WTC11 (cell line): ENCODE results near the gene WBP1L.

ENCODE experiments used
- CREB1 ChIP-seq: sonication (generic); formaldehyde crosslinking; IDR thresholded peaks from 2 replicates; pipeline ENCODE4 v1.8.0; 2023; ENCODE audit warnings: mild to moderate bottlenecking, missing genetic modification reagents
- CREM ChIP-seq: sonication (generic); formaldehyde crosslinking; IDR thresholded peaks from 2 replicates; pipeline ENCODE4 v1.8.1; 2022; ENCODE audit warnings: mild to moderate bottlenecking, missing genetic modification reagents, moderate library complexity
- JUN ChIP-seq: sonication (generic); formaldehyde crosslinking; IDR thresholded peaks from 2 replicates; pipeline ENCODE4 v1.8.0; 2023; ENCODE audit warnings: mild to moderate bottlenecking, missing genetic modification reagents
- NFE2L1 ChIP-seq: sonication (generic); formaldehyde crosslinking; IDR thresholded peaks from 2 replicates; pipeline ENCODE4 v1.8.1; 2023; ENCODE audit warnings: missing genetic modification reagents
- NR2C2 ChIP-seq: sonication (generic); formaldehyde crosslinking; IDR thresholded peaks from 2 replicates; pipeline ENCODE4 v1.8.0; 2022; ENCODE audit warnings: mild to moderate bottlenecking, missing genetic modification reagents
- NR3C1 ChIP-seq: sonication (generic); formaldehyde crosslinking; conservative IDR thresholded peaks from 2 replicates; pipeline ENCODE4 v1.8.1; 2023; ENCODE audit warnings: low read depth, mild to moderate bottlenecking, missing genetic modification reagents
- TCF7 ChIP-seq: sonication (generic); formaldehyde crosslinking; IDR thresholded peaks from 2 replicates; pipeline ENCODE4 v1.8.0; 2022; ENCODE audit warnings: mild to moderate bottlenecking, low read depth, missing genetic modification reagents, moderate library complexity
- ZNF263 ChIP-seq: sonication (generic); formaldehyde crosslinking; IDR thresholded peaks from 2 replicates; pipeline ENCODE4 v1.8.1; 2022; ENCODE audit warnings: low read depth, mild to moderate bottlenecking, moderate library complexity, missing genetic modification reagents
- ZNF423 ChIP-seq: fragments of 250-450 bp; sonication (Bioruptor Pico); IDR thresholded peaks from 2 replicates; pipeline ENCODE4 v2.1.2; 2022; ENCODE audit warnings: mild to moderate bottlenecking, moderate library complexity
- TF ChIP-seq, protein P1 (sequence below): fragments of 200-600 bp; IDR thresholded peaks from 2 replicates; pipeline ENCODE4 v1.8.0; 2022; ENCODE audit warnings: antibody characterized with exemption
- TF ChIP-seq, protein P2 (sequence below): sonication (generic); formaldehyde crosslinking; IDR thresholded peaks from 2 replicates; pipeline ENCODE4 v1.8.0; 2023; ENCODE audit warnings: missing genetic modification reagents
- TF ChIP-seq, protein P3 (sequence below): sonication (generic); formaldehyde crosslinking; IDR thresholded peaks from 2 replicates; pipeline ENCODE4 v1.8.1; 2022; ENCODE audit warnings: mild to moderate bottlenecking, moderate library complexity, missing genetic modification reagents

DNA sequence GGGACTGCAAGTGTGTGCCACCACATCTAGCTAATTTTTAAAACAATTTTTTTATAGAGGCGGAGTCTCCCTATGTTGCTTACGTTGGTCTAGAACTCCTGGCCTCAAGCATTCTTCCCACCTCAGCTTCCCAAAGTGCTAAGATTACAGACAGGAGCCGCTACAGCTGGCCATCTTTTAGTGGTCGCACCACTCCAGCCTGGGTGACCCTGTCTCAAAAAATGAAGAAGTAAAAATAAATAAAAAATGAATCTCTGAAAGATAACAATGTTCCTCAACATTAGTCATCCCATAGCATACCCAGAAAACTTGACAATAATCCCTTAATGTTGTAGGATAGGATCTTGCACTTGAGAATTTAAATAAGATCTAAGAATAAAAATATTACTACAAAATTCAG, 18.2 kb downstream of the WBP1L start:
- no peak for TF ChIP-seq CREM
- no peak for TF ChIP-seq TCF7 (CRISPR knock-in tag)
- TF ChIP-seq, protein P1, sequence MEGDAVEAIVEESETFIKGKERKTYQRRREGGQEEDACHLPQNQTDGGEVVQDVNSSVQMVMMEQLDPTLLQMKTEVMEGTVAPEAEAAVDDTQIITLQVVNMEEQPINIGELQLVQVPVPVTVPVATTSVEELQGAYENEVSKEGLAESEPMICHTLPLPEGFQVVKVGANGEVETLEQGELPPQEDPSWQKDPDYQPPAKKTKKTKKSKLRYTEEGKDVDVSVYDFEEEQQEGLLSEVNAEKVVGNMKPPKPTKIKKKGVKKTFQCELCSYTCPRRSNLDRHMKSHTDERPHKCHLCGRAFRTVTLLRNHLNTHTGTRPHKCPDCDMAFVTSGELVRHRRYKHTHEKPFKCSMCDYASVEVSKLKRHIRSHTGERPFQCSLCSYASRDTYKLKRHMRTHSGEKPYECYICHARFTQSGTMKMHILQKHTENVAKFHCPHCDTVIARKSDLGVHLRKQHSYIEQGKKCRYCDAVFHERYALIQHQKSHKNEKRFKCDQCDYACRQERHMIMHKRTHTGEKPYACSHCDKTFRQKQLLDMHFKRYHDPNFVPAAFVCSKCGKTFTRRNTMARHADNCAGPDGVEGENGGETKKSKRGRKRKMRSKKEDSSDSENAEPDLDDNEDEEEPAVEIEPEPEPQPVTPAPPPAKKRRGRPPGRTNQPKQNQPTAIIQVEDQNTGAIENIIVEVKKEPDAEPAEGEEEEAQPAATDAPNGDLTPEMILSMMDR = no peak
- no peak for TF ChIP-seq NR3C1 (CRISPR knock-in tag)
- no peak for TF ChIP-seq JUN (CRISPR knock-in tag)
- TF ChIP-seq ZNF263 (CRISPR knock-in tag) = no peak
- TF ChIP-seq, protein P2, sequence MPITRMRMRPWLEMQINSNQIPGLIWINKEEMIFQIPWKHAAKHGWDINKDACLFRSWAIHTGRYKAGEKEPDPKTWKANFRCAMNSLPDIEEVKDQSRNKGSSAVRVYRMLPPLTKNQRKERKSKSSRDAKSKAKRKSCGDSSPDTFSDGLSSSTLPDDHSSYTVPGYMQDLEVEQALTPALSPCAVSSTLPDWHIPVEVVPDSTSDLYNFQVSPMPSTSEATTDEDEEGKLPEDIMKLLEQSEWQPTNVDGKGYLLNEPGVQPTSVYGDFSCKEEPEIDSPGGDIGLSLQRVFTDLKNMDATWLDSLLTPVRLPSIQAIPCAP (CRISPR knock-in tag) = no peak
- no peak for TF ChIP-seq CREB1 (CRISPR knock-in tag)
- no peak for TF ChIP-seq NR2C2 (CRISPR knock-in tag)
- TF ChIP-seq, protein P3, sequence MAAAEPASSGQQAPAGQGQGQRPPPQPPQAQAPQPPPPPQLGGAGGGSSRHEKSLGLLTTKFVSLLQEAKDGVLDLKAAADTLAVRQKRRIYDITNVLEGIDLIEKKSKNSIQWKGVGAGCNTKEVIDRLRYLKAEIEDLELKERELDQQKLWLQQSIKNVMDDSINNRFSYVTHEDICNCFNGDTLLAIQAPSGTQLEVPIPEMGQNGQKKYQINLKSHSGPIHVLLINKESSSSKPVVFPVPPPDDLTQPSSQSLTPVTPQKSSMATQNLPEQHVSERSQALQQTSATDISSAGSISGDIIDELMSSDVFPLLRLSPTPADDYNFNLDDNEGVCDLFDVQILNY (CRISPR knock-in tag) = no peak
- TF ChIP-seq NFE2L1 (CRISPR knock-in tag) = no peak
- no peak for TF ChIP-seq ZNF423
